Amniotic stem cell (primary cell): Measurements from ENCODE around the gene CIITA.
"Not testable (repeated sequence)": the region's sequence is repeated elsewhere in the genome, so short reads cannot be mapped to it uniquely, and the experiment has no call there.

ENCODE experiments used
- DNase-seq: peaks from one replicate; lab custom pipeline; 2025; lab: John Stamatoyannopoulos, UW

The CIITA gene

GRCh38 chr16:10959161-10959560, 82.2 kb downstream of the CIITA start:
- DNase-seq, result no peak

- DNase-seq, result peak; percentile 83
Observed at GRCh38 chr16:10961231-10961630, 84.2 kb downstream of the CIITA start.

DNA sequence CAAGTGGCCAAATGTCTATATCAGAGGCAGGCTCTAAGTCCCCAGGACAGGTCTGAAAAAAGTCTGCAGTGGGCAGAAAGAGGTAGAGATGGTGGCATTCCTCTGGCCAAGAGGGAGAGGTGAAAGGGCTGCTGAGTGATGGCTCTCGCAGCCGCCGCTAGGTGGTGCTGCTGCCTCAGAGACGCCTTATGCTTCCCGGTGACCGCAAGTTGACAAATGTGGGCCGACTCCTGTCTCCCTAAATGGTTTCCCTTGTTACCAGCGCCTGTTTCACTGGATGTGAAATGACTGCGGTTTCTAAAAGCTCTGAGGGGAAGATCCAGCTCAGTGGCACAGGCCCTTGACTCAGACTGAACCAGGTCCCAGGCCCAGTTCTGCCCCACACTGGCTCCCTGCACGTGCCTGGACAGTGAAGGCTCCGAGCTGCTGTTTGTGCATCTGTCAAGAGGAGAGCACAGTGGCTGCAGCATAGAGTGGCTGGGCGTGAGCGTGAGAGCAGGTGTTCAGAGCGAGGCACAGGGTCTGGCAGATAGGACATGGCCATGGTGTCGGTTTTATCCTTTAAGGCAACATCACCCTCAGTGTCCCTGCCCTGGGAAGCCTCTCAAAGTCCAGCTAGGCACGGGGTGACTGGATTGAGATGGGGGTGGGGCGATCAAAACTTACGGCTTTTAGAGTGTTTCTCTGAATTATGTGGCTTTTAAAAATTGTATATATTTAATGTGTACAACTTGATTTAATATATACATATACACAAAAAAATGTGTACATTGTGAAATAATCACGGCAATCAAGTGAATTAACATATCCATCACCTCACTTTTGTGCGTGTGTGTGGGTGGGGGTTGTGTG, 87.3 kb downstream of the CIITA start:
- DNase-seq, result peak; percentile 67

- no peak for DNase-seq
Observed at GRCh38 chr16:10964891-10965326, 87.9 kb downstream of the CIITA start.

GRCh38 chr16:10965440-10966061, 88.5 kb downstream of the CIITA start:
- DNase-seq, result no peak

- no peak for DNase-seq
Observed at GRCh38 chr16:10966129-10966528, 89.1 kb downstream of the CIITA start.

- DNase-seq, result not testable (repeated sequence)
Observed at GRCh38 chr16:10966559-10966958, 89.6 kb downstream of the CIITA start.

GRCh38 chr16:10967986-10968385, 91.0 kb downstream of the CIITA start:
- DNase-seq, result no peak

DNA sequence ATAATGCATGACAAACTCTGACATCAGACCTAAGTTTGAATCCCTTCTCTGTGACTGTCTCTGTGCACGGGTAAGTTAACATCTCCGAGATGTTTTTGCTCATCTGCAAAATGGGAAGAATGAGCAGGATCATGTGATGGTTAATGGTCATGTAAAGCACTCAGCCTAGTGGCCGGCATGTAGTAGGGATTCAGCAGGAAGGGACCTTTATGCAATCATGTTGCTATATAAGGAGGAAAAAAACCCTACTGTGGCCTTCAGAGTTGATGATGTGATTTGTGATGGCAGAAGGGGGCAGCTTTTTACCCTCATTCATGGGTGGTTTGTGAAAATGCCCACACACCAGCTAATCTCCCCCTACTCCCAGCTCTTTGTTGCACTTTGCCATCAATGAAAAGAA, 91.5 kb downstream of the CIITA start:
- no peak for DNase-seq

- no peak for DNase-seq
Observed at GRCh38 chr16:10969615-10970014, 92.6 kb downstream of the CIITA start.

GRCh38 chr16:10970065-10970464, 93.1 kb downstream of the CIITA start:
- no peak for DNase-seq

GRCh38 chr16:10971560-10971961, 94.6 kb downstream of the CIITA start:
- DNase-seq, result peak; percentile 80

DNA sequence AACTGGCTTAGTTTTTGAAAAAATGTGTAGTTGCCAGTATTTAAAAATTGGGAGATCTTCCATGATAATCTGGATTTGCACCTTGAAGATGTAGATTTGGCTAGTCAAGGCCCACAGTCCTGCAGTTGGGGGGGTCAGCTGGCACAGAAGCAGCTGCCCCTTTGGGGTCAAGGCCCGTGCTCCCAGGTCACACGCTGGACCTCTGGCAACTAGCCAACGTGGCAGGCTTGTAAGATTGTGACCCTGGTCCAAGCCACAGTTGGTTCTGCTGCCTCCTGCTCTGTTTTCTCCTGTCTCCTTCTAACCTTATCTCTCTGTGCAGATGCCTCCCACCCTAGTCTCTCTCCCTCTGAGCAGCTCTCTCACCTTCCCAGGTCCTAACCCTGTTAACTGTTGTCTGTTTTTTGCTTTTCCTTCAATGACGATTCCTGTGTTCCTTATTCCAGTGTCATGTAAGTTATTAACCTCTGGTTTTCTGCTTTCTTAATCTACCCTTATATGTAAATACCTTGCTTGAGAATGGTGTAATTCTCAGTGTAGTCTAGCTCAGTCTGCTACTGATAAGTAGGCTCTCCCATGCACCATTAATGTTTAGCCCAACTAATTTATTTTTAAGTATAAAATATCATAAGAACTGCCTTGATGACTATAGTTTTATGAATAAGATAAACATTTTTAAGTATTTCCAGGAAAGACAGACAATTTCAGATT, 95.3 kb downstream of the CIITA start:
- DNase-seq, result no peak

- DNase-seq, result no peak
Observed at GRCh38 chr16:10972819-10973464, 95.9 kb downstream of the CIITA start.

GRCh38 chr16:10976634-10977033, 99.6 kb downstream of the CIITA start:
- DNase-seq, result no peak

GRCh38 chr16:10978124-10978523, 101.1 kb downstream of the CIITA start:
- no peak for DNase-seq

DNA sequence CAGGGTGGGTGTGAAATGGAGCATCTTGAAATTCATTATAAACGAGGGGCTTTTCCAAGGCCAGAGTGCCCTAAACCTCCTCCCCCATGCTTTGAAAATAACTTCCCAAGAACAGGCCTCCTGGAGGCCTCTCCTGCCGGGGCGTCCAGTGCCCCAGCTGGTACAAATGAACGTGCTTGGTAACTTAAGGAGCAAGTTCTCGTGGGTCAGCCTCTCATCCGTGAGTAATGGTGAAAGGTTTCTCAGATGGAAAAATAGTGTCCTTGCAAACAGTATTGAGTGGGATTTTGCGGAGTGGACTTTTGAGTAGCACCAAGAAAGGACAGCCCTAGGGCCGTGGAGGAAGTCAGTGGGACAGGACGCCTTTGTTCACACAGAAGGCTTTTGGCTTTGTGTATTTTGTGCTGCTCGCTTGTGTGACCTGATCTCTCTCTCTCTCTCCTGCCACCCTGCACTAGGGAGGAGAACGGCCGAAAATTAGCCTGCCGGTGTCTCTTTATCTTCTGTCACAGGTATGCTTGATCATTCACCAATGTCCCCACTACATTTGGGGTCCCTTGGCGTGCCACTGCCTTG, 102.0 kb downstream of the CIITA start:
- no peak for DNase-seq

DNA sequence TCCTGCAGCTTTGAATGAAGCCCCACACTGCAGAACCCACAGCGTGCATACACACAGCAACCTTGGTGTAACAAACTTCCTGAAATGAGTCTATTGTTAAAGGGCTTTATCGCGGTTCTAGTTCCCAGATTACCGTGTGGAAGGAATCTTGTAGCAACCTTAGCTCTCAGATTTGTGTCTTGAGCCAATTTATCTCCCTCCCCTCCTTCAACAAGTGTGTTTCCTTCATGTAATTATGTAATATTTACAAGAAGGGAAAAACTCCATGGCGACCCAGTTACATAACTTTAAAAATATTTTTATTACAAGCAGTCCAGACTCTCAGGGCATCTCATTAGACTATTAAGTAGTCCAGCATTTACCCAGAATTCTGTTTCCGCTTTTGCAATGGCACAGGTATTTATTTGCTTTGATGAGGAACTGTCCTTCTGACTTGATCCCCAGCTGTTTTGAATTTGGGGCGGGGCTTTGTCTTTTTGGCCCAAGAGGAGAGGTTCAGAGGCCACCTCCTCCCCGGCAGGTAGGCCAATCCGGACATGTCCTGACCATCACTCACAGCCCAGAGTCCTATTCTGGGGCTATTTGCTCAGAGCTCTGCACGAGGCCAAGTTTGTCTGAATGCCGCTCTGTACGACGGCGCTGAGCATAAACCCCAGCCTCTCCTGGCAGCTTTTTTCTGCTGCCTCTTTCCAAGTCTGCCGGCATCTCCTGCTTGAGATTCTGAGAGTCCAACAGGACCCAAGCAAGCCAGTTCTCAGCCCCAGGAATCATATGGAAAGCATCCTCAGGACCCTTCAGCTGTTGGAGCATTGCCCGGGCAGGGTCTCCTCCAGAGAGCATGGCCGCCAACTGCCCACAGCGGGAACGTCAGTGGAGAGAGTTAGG, 103.0 kb downstream of the CIITA start:
- DNase-seq, result no peak

DNA sequence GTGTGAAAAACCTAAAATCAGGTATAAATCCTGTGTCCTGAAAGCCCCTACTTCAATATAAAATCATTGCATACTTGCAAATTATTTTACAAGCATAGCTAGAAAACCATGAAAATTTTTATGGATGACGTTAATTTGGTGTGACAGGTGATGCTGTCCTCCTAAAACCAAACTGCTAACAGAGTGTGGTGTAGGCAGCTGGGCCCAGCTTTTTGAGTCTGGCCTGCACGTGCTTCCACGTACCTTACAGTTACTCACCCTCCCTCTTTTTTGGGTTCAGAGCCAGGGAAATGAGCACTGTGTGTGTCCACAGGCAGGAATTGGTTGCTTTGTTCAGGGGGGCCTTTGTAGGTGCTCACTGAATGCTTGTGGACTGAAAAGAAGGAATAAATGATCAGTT, 103.8 kb downstream of the CIITA start:
- no peak for DNase-seq

DNA sequence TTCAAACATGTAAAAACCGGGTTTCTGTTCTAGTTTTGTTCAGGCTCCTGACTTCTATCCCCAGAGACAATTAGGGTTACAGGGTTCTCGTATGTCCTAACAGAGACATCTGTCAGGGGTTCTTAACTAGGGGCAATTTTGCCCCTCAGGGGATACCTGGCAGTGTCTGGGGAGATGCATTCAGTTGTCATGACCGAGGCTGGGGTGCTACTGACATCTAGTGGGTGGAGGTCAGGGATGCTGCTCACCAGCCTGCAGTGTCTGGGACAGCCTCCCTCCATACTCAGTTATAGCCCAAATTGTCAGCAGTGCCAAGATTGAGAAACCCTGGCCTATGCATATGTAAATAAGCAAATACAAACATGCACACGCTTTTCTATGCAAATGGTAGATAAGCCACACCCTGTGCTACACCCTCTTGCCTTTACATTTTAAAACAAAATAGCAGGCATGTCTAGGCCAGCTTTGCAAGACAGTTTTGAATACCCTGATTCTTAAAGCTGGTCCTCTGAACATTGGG, 104.8 kb downstream of the CIITA start:
- DNase-seq, result no peak
